Common myeloid progenitor, CD34-positive (primary cell): Measurements from ENCODE around the gene PMM1. TPM values are rescaled to one million over a fixed set of nuclear protein-coding genes. Genes with fewer than 3 reads are reported as not detected.
A peak's percentile ranks its signal among the peaks of the same experiment; 100 is the strongest.
"Not testable (repeated sequence)": the region's sequence is repeated elsewhere in the genome, so short reads cannot be mapped to it uniquely, and the experiment has no call there.

ENCODE experiments used
- CTCF ChIA-PET: fragments of 350-600 bp; sonication (Branson Sonifier 250); formaldehyde crosslinking; loops from one replicate; lab custom pipeline; 2021; ENCODE audit warnings: antibody characterized with exemption; lab: Charles Lee
- POLR2A ChIA-PET: fragments of 350-600 bp; sonication (Branson Sonifier 250); formaldehyde crosslinking; loops from one replicate; lab custom pipeline; 2021; ENCODE audit warnings: antibody characterized with exemption; lab: Charles Lee
- DNase-seq, 3 donors: peaks; one replicate each; pipeline versions ENCODE4 v3.0.0 to v3.0.0-alpha.2; 2013
- H3K27ac ChIP-seq, 2 experiments: 1 replicate in 1 of 2; 2 replicates in 1 of 2; pipeline ENCODE4 v1.7.0; 2013; ENCODE audit warnings: inconsistent platforms in 2 of 2, low read length in 2 of 2, mild to moderate bottlenecking in 2 of 2, low read depth in 1 of 2, moderate library complexity in 1 of 2; ENCODE audit not compliant: severe bottlenecking in 2 of 2, insufficient read depth in 1 of 2, poor library complexity in 1 of 2
- H3K27me3 ChIP-seq, 5 experiments: replicated peaks in 2 of 5; 1 replicate in 3 of 5; 2 replicates in 2 of 5; pipeline versions ENCODE4 v1.6.1 to v1.7.0; 2013; ENCODE audit warnings: low read length in 4 of 5, mild to moderate bottlenecking in 2 of 5, moderate library complexity in 2 of 5, inconsistent platforms in 1 of 5; ENCODE audit not compliant: insufficient read depth in 5 of 5, control insufficient read depth in 4 of 5
- H3K36me3 ChIP-seq, 4 experiments: 1 replicate in 2 of 4; 2 replicates in 2 of 4; pipeline versions ENCODE4 v1.6.1 to v1.7.0; 2013; ENCODE audit warnings: low read length in 3 of 4, control low read depth in 1 of 4, mild to moderate bottlenecking in 1 of 4; ENCODE audit not compliant: control insufficient read depth in 4 of 4, insufficient read depth in 4 of 4
- H3K4me1 ChIP-seq, 4 experiments: 1 replicate in 3 of 4; 2 replicates in 1 of 4; pipeline versions ENCODE4 v1.6.1 to v1.7.1; 2013; ENCODE audit warnings: low read length in 3 of 4, mild to moderate bottlenecking in 3 of 4, control low read depth in 1 of 4, inconsistent platforms in 1 of 4, moderate library complexity in 1 of 4; ENCODE audit not compliant: control insufficient read depth in 4 of 4, insufficient read depth in 4 of 4; ENCODE audit errors: control extremely low read depth in 1 of 4
- H3K4me3 ChIP-seq, 7 experiments: 1 replicate in 4 of 7; 2 replicates in 3 of 7; pipeline versions ENCODE4 v1.5.1 to v1.7.0; 2013; ENCODE audit warnings: mild to moderate bottlenecking in 7 of 7, low read length in 6 of 7, moderate library complexity in 6 of 7, inconsistent platforms in 2 of 7, low read depth in 2 of 7, control low read depth in 1 of 7; ENCODE audit not compliant: insufficient read depth in 4 of 7, control insufficient read depth in 1 of 7; ENCODE audit errors: extremely low read depth in 1 of 7
- H3K9me3 ChIP-seq, 5 experiments: 1 replicate in 4 of 5; 2 replicates in 1 of 5; pipeline versions ENCODE4 v1.6.1 to v1.7.1; 2013; ENCODE audit warnings: low read length in 4 of 5, mild to moderate bottlenecking in 2 of 5, inconsistent platforms in 1 of 5, low read depth in 1 of 5, moderate library complexity in 1 of 5; ENCODE audit not compliant: control insufficient read depth in 4 of 5, insufficient read depth in 2 of 5; ENCODE audit errors: control extremely low read depth in 1 of 5
- WGBS: methylation state at CpG from one replicate; pipeline ENCODE4 v1.1.5; 2013; ENCODE audit not compliant: insufficient coverage; 5-methylcytosine and 5-hydroxymethylcytosine counted together
- polyA plus RNA-seq: library from polyadenylated mRNA; unstranded; fragments of 120-200 nt; gene quantifications from one replicate; pipeline ENCODE4 v1.2.1, GENCODE V29; 2013

Gene PMM1
- polyA plus RNA-seq = 4.4 TPM

DNA sequence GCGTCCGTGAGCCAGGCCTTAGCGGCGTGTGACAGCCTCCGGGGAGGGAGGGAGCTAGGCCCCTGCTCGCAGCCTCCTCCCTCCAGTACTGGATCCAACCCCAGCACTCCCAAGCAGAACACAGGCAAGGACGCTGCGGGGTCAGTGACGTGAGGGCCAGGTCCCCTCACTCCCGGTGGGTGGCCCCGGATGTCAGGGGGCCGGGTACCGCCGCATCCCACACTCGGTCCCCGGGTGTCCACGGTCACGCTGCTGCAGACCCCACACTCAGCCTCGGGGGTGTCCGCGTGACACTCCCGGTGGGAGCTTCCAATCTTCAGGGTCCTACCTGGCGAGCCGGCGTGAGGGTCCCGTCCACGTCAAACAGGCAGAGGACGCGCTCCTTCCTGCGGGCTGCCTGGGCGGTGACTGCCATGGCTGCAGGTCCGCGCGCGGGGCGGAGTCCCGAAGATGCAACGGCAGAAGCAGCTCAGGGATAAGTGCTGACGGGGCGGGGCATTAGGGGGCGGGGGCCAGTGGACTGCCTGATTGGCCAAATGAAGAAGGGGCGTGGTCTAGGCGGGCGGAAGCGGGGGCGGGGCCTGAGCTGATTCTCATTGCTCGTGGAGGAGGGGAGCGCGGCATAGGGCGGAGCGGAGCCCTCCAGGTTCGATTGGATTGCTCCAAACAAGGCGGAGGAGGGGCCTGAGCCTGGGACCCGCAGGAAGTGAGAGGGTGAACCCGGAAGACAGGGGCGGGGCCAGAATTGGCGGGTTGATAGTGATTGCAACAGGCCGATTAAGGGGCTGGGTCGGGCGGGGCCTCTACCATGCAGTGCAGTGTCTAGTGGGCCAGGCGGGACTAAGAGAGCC is at the start of gene PMM1:
Gene PMM1 (minus strand): TSS at position 450 of the 851 bp plus-strand sequence. CDS start 35 bp downstream, at position 415.
- peak within 1 kb of the TSS; percentile 50 to 88 (median 73) for H3K4me3 ChIP-seq
- 0% methylated on average over 53 of the region's 61 CpGs for WGBS
- DNase-seq = peak; percentile 99 to 100 (median 100)
- H3K27me3 ChIP-seq = peaks cover 0 to 12% (median 4%) of the 10 kb centered on the region in 5 experiments
- H3K27ac ChIP-seq = peak within 1 kb of the TSS in 1 of 2 experiments; percentile 25
- no peaks in the 10 kb centered on the region for H3K36me3 ChIP-seq
- POLR2A ChIA-PET = interaction anchor here (0.9 kb wide), 1 partner anchor 12 kb away, joined by 3 read pairs; no protein-coding TSS in a partner anchor
- H3K4me1 ChIP-seq = peaks cover 0 to 13% (median 10%) of the 10 kb centered on the region in 4 experiments
- CTCF ChIA-PET = interaction anchor here (0.6 to 3.4 kb wide), 6 partner anchors 8 to 57 kb away, joined by 3 to 13 read pairs (median 4); no protein-coding TSS in a partner anchor
- H3K9me3 ChIP-seq = no peaks in the 10 kb centered on the region

DNA sequence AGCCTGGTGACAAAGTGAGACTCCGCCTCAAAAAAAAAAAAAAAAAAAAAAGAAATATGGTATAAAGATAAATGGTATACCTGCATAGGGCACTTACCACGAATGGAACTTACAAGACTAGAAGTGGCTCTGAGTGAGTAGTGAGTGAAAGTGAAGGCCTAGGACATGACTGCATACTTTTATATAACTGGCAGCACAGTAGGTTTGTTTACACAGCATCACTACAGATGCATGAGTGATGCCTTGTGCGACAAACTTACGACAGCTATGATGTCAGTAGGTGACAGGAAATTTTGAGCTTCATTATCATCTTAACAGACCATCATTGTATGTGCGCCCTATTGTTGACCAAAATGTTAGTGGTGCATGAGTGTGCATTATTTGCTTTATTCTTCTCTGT is 49.1 kb upstream of the PMM1 start:
- no peaks in the 10 kb centered on the region for H3K27me3 ChIP-seq
- H3K27ac ChIP-seq = no peak overlapping the region
- DNase-seq = no peak
- no peak overlapping the region for H3K4me3 ChIP-seq
- 100% methylated on average over 2 of the region's 5 CpGs for WGBS
- ChIA-PET POLR2A (no interaction called here), CTCF (interaction anchor here (1.1 to 1.4 kb wide), 2 partner anchors 28 to 35 kb away, joined by 3 read pairs; no protein-coding TSS in a partner anchor)
- no peaks in the 10 kb centered on the region for H3K4me1 ChIP-seq
- peaks cover 30 to 87% (median 71%) of the 10 kb centered on the region in 4 experiments for H3K36me3 ChIP-seq
- no peaks in the 10 kb centered on the region for H3K9me3 ChIP-seq

DNA sequence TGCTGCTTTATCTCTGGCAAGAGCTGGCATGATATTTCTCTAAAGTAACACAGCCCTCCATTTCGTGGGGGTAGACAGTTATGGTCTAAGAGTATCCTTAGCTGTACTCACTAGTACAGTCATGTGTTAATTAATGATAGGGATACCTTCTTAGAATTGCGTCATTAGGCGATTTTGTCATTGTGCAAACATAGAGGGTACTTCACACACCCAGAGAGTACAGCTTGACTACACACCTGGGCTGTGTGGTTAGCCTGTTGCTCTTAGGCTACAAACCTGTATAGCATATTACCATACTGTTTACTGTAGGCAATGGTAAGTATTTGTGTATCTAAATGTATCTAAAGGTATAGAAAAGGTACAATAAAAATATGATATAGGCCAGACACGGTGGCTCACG is 48.5 kb upstream of the PMM1 start:
- H3K36me3 ChIP-seq = peaks cover 30 to 89% (median 71%) of the 10 kb centered on the region in 4 experiments
- WGBS = 100% methylated on average over 2 of the region's 5 CpGs
- H3K27ac ChIP-seq = no peak overlapping the region
- no peak overlapping the region for H3K4me3 ChIP-seq
- H3K9me3 ChIP-seq = no peaks in the 10 kb centered on the region
- no peaks in the 10 kb centered on the region for H3K27me3 ChIP-seq
- no peaks in the 10 kb centered on the region for H3K4me1 ChIP-seq
- ChIA-PET POLR2A (no interaction called here), CTCF (interaction anchor here (1.1 to 1.4 kb wide), 2 partner anchors 28 to 35 kb away, joined by 3 read pairs; no protein-coding TSS in a partner anchor)
- no peak for DNase-seq

DNA sequence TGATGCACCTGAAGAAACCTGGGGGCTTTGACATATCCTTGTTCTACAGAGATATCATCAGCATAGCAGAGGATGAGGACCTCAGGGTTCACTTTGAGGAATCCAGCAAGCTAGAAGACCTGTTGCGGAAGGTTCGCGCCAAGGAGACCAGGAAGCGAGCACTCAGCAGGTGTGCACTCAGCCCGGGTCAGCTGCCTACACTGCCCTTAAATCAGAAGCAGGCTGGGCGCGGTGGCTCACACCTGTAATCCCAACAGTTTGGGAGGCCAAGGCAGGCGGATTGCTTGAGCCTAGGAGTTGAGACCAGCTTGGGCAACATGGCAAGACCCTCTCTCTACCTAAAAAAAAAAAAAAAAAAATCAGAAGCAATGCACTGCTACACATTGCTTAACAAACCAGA is 48.0 kb upstream of the PMM1 start:
- peaks cover 30 to 88% (median 67%) of the 10 kb centered on the region in 4 experiments for H3K36me3 ChIP-seq
- H3K4me3 ChIP-seq, H3K9me3 ChIP-seq, POLR2A ChIA-PET, DNase-seq, H3K4me1 ChIP-seq, H3K27me3 ChIP-seq, H3K27ac ChIP-seq: not testable (repeated sequence)
- CTCF ChIA-PET = interaction anchor here (1.1 to 1.4 kb wide), 2 partner anchors 29 to 36 kb away, joined by 3 read pairs; no protein-coding TSS in a partner anchor
- 98% methylated on average over 7 of the region's 8 CpGs for WGBS

DNA sequence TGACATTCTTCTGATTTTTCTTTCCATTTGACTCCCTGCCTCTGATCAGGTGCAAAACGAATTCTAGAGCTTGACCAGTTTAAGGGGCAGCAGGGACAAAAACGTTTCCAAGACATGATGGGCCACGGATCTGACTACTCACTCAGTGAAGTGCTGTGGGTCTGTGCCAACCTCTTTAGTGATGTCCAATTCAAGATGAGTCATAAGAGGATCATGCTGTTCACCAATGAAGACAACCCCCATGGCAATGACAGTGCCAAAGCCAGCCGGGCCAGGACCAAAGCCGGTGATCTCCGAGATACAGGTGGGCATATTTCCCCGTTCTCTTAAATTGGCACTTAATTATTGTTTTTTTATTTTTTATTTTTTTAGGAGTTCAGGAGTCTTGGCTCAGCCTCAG is 46.8 kb upstream of the PMM1 start:
- no peaks in the 10 kb centered on the region for H3K9me3 ChIP-seq
- WGBS = 98% methylated on average over 4 of the region's 7 CpGs

DNA sequence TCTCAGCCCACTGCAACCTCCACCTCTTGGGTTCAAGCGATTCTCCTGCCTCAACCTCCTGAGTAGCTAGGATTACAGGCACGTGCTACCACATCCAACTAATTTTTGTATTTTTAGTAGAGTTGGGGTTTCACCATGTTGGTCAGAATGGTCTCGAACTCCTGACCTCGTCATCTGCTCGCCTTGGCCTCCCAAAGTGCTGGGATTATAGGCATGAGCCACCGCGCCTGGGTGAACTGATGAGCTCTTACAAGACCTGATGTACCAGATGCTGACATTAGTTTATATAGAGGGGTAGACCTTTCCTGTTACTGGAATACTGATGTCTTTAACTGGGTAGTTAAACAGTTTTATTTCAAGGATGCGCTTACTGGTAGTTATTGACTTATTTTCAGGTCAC is 45.0 kb upstream of the PMM1 start:
- CTCF ChIA-PET, H3K9me3 ChIP-seq, DNase-seq, H3K4me3 ChIP-seq, H3K4me1 ChIP-seq, H3K27ac ChIP-seq, H3K27me3 ChIP-seq: not testable (repeated sequence)
- POLR2A ChIA-PET = interaction anchor here (1.2 kb wide), 1 partner anchor 11 kb away, joined by 3 read pairs; no protein-coding TSS in a partner anchor
- peaks cover 24 to 79% (median 62%) of the 10 kb centered on the region in 4 experiments for H3K36me3 ChIP-seq
- 100% methylated on average over 5 of the region's 8 CpGs for WGBS

More for the DNA sequence above, 46.8 kb upstream of the PMM1 start:
- Histone ChIP-seq H3K4me1 (no peaks in the 10 kb centered on the region), H3K36me3 (peaks cover 27 to 84% (median 66%) of the 10 kb centered on the region in 4 experiments), H3K27ac (no peak overlapping the region), H3K4me3 (no peak overlapping the region), H3K27me3 (no peaks in the 10 kb centered on the region)
- CTCF ChIA-PET = interaction anchor here (1.3 kb wide), 1 partner anchor 16 kb away, joined by 4 read pairs; no protein-coding TSS in a partner anchor
- POLR2A ChIA-PET = interaction anchor here (0.6 kb wide), 1 partner anchor 30 kb away, joined by 4 read pairs; no protein-coding TSS in a partner anchor
- no peak for DNase-seq
